ENCODE results near the gene LDLRAD4. TPM values are rescaled to one million over a fixed set of nuclear protein-coding genes. Genes with fewer than 3 reads are reported as not detected.
A peak's percentile ranks its signal among the peaks of the same experiment; 100 is the strongest.

The LDLRAD4 gene
- total RNA-seq, 6 donors from 2014 or later = 19.5 to 26.6 (median 24.4) TPM

- peaks cover 0 to 3% (median 0%) of the 10 kb centered on the region in 4 donors for H3K4me1 ChIP-seq
- TF ChIP-seq EP300 (IDR thresholded peaks at IDR 0.05) (no peak), POLR2AphosphoS5 (IDR thresholded peaks at IDR 0.05) (no peak), POLR2A (IDR thresholded peaks at IDR 0.05) (no peak)
- TF ChIP-seq, protein P1, sequence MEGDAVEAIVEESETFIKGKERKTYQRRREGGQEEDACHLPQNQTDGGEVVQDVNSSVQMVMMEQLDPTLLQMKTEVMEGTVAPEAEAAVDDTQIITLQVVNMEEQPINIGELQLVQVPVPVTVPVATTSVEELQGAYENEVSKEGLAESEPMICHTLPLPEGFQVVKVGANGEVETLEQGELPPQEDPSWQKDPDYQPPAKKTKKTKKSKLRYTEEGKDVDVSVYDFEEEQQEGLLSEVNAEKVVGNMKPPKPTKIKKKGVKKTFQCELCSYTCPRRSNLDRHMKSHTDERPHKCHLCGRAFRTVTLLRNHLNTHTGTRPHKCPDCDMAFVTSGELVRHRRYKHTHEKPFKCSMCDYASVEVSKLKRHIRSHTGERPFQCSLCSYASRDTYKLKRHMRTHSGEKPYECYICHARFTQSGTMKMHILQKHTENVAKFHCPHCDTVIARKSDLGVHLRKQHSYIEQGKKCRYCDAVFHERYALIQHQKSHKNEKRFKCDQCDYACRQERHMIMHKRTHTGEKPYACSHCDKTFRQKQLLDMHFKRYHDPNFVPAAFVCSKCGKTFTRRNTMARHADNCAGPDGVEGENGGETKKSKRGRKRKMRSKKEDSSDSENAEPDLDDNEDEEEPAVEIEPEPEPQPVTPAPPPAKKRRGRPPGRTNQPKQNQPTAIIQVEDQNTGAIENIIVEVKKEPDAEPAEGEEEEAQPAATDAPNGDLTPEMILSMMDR (IDR thresholded peaks at IDR 0.05) = no peak
- no peaks in the 10 kb centered on the region for H3K9me3 ChIP-seq
- no peaks in the 10 kb centered on the region for H3K27me3 ChIP-seq
- no peaks in the 10 kb centered on the region for H3K36me3 ChIP-seq
- WGBS, 2 donors = 89 to 90% methylated on average over 16 of the region's 16 CpGs
- no peak overlapping the region for H3K4me3 ChIP-seq
- no peak for DNase-seq
- no peak overlapping the region for H3K27ac ChIP-seq
- no peak for ATAC-seq (ENCODE audit: low FRiP score in 2 of 2)
Measured at GRCh38 chr18:13397504-13398163, 179.1 kb downstream of the LDLRAD4 start.

DNA sequence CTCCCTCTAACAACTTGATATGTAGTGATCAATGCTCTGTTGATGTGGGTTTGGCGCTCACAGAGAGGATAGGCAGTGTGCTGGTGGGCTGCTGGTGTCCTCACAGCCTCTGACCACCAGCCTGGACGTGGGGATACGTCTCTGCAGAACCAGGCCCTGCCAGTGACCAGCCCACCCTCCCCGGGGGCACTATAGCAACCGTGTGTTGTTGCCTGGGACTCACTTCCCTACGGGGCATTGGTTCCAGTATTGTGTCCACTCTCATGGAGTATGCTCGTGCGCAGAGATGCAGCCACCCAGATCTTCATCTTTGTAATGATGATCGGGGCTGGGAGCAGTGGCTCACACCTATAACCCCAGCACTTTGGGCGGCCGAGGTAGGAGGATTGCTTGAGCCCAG, 180.1 kb downstream of the LDLRAD4 start:
- Histone ChIP-seq H3K9me3 (no peaks in the 10 kb centered on the region), H3K4me3 (no peak overlapping the region), H3K4me1 (peaks cover 0 to 3% (median 0%) of the 10 kb centered on the region in 4 donors), H3K36me3 (no peaks in the 10 kb centered on the region), H3K27ac (no peak overlapping the region), H3K27me3 (no peaks in the 10 kb centered on the region)
- TF ChIP-seq EP300 (IDR thresholded peaks at IDR 0.05) (no peak), POLR2AphosphoS5 (IDR thresholded peaks at IDR 0.05) (no peak), POLR2A (IDR thresholded peaks at IDR 0.05) (no peak)
- TF ChIP-seq, protein P1 (IDR thresholded peaks at IDR 0.05) = no peak
- DNase-seq (no peak), ATAC-seq (ENCODE audit: low FRiP score in 2 of 2) (peak in 1 of 2 donors; percentile 18)
- 86 to 89% methylated on average over 11 of the region's 11 CpGs for WGBS, 2 donors

- Histone ChIP-seq H3K4me3 (no peak overlapping the region), H3K9me3 (no peaks in the 10 kb centered on the region), H3K4me1 (peaks cover 0 to 3% (median 0%) of the 10 kb centered on the region in 4 donors), H3K36me3 (no peaks in the 10 kb centered on the region), H3K27me3 (no peaks in the 10 kb centered on the region), H3K27ac (no peak overlapping the region)
- TF ChIP-seq POLR2A (IDR thresholded peaks at IDR 0.05) = no peak
- no peak for TF ChIP-seq POLR2AphosphoS5 (IDR thresholded peaks at IDR 0.05)
- TF ChIP-seq, protein P1 (IDR thresholded peaks at IDR 0.05) = no peak
- no peak for TF ChIP-seq EP300 (IDR thresholded peaks at IDR 0.05)
- no peak for ATAC-seq (ENCODE audit: low FRiP score in 2 of 2)
- 81 to 86% methylated on average over 8 of the region's 8 CpGs for WGBS, 2 donors
- DNase-seq = no peak
Measured at GRCh38 chr18:13399511-13399910, 181.0 kb downstream of the LDLRAD4 start.

DNA sequence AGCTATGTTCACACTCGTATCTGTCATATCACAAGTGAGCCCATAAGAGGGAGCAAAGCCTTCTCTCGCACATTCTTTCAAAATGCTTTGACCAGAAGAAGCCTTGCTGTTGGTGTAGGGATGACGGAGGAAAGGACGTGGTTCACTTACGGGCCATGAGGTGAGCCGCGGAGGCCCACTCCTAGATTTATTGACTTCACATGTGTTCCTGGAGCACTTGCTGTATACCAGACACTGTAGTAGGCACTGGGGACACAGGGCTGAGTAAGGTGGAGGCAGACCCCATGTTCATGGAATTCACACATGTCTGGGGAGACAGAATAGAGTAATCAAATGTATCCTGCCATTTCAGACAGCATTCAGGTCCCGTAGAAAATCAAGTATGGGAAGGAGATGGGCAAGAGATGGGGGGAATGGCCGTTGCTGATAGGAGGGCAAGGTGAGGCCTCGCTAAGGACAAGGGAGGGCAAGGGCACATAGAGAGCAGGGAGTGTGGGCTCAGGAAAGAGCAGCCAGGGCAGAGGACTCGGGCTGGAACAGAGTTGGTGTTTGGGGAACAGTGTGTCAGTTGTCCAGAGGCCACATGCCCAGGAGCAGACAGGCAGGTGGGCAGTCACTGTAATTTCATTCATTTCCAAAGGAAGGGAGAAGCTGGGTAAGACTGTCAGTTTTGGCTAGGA, 182.2 kb downstream of the LDLRAD4 start:
- Histone ChIP-seq H3K9me3 (no peaks in the 10 kb centered on the region), H3K36me3 (no peaks in the 10 kb centered on the region), H3K27ac (no peak overlapping the region), H3K27me3 (no peaks in the 10 kb centered on the region), H3K4me1 (no peaks in the 10 kb centered on the region), H3K4me3 (no peak overlapping the region)
- DNase-seq = no peak
- WGBS, 2 donors = 90 to 92% methylated on average over 11 of the region's 11 CpGs
- TF ChIP-seq, protein P1 (IDR thresholded peaks at IDR 0.05) = no peak
- TF ChIP-seq POLR2A (IDR thresholded peaks at IDR 0.05) (no peak), EP300 (IDR thresholded peaks at IDR 0.05) (no peak), POLR2AphosphoS5 (IDR thresholded peaks at IDR 0.05) (no peak)
- no peak for ATAC-seq (ENCODE audit: low FRiP score in 2 of 2)

All from upper lobe of left lung (tissue), 6 donors.